Measurements from ENCODE around the gene CBX4. TPM values are rescaled to one million over a fixed set of nuclear protein-coding genes. Genes with fewer than 3 reads are reported as not detected.

The CBX4 gene
- total and polyA plus RNA-seq, 2 experiments from 2014 or later: 1.2 to 18.9 TPM

DNA sequence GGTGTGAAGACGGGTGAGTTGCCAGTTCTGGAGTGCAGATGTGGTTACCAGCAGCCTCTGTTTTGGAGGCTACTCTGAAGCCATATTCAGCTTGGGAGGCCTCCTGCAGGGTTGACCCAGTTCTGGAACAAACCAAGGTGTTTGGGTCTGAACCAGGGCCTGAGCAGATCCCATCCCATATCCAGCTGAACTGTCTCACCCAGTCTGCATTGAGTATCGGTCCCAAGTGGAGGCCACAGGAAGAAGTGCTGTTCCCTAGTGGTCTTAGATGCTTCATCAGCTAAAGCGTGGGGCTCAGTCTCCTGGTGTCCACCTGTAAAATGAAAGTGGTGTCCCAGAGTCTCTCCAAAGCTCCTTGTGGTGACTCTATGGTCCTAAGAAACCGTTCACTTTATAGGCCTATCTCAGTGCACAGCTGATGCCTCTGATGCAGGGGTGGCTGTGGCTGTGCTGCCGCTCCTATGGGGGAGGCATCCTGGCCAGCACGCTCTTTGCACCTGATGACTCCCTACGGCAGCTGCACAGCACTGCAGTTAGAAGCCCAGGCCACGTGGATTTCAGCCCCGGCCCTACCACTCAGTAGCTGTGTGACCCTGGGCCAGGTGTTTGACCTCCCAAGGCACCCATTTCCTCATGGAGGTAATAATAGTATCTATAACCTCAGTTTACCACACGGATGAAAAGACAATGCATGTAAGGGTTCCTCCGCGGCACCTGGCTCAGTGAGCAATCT is 21.0 kb downstream of the CBX4 start:
- no peaks in the 10 kb centered on the region for H3K36me3 ChIP-seq (ENCODE audit: low read depth)
- 75 to 81% methylated on average over 12 of the region's 12 CpGs for WGBS, 2 experiments (ENCODE audit: low coverage in 1 of 2, low lambda C conversion rate in 2 of 2, missing lambda C conversion rate in 2 of 2)
- no peaks in the 10 kb centered on the region for H4K20me1 ChIP-seq (ENCODE audit: insufficient read depth)
- H3K27me3 ChIP-seq (replicated peaks; ENCODE audit: insufficient read depth): peaks cover 45% of the 10 kb centered on the region
- no peak overlapping the region for H3K4me2 ChIP-seq (ENCODE audit: unreplicated experiment)
- no peak overlapping the region for H3K4me3 ChIP-seq
- H3K9ac ChIP-seq: no peak overlapping the region
- no peak for DNase-seq
- H3F3A ChIP-seq (ENCODE audit: insufficient read depth): no peaks in the 10 kb centered on the region
- H3K4me1 ChIP-seq (ENCODE audit: insufficient read depth): no peaks in the 10 kb centered on the region
- H3K9me3 ChIP-seq (ENCODE audit: low read depth): no peaks in the 10 kb centered on the region
- in situ Hi-C loops (cut with MboI): no loop called here
- H3K27ac ChIP-seq: no peak overlapping the region
- no peaks in the 10 kb centered on the region for H3K9me2 ChIP-seq (ENCODE audit: insufficient read depth)
- no peaks in the 10 kb centered on the region for H3K79me2 ChIP-seq (ENCODE audit: insufficient read depth)
- TF ChIP-seq EZH2phosphoT487 (IDR thresholded peaks at IDR 0.05; ENCODE audit: insufficient read depth, low read depth) (no peak), EZH2 (IDR thresholded peaks at IDR 0.05; ENCODE audit: insufficient read depth, poor library complexity, severe bottlenecking) (no peak)
- no peak overlapping the region for H2AFZ ChIP-seq

DNA sequence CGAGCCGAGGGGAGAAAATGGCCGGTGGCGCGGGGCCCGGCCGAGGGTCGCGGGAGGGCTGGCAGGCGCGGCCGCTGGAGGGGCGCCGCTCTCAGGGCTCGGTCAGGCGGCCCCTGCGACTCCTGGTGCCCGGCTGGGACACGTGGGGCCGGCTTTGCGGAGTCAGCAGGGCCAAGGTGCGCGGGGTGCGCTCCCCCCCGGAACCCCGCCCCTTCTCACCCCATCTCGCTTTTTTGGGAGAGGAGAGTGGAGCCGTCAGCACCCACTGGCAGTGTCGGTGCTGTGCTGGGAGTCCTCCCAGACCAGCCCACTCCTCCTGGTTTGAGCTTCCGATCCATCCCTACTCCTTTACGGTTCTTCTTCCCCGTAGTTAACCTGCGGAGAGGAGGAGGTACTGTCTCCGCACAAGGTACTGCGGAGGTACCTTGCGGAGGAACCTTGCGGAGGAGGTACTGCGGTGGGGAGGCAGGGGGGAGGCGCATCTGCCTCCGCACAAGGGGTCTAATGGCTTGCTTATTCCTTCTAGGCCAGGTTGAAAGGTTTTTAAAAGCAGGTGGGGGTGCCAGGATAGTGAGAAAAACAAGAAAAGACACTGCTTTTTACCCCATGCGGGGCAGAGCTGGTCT is 23.3 kb downstream of the CBX4 start:
- no peak for DNase-seq
- Histone ChIP-seq H4K20me1 (ENCODE audit: insufficient read depth) (no peaks in the 10 kb centered on the region), H3K9ac (no peak overlapping the region), H3K27ac (no peak overlapping the region), H3K36me3 (ENCODE audit: low read depth) (no peaks in the 10 kb centered on the region), H3K27me3 (replicated peaks; ENCODE audit: insufficient read depth) (peaks cover 65% of the 10 kb centered on the region), H3F3A (ENCODE audit: insufficient read depth) (no peaks in the 10 kb centered on the region), H3K9me3 (ENCODE audit: low read depth) (no peaks in the 10 kb centered on the region), H3K79me2 (ENCODE audit: insufficient read depth) (no peaks in the 10 kb centered on the region), H3K4me2 (ENCODE audit: unreplicated experiment) (no peak overlapping the region), H3K9me2 (ENCODE audit: insufficient read depth) (no peaks in the 10 kb centered on the region), H2AFZ (no peak overlapping the region), H3K4me1 (ENCODE audit: insufficient read depth) (no peaks in the 10 kb centered on the region), H3K4me3 (no peak overlapping the region)
- no peak for TF ChIP-seq EZH2 (IDR thresholded peaks at IDR 0.05; ENCODE audit: insufficient read depth, poor library complexity, severe bottlenecking)
- no peak for TF ChIP-seq EZH2phosphoT487 (IDR thresholded peaks at IDR 0.05; ENCODE audit: insufficient read depth, low read depth)
- in situ Hi-C loops (cut with MboI): no loop called here
- 68 to 80% methylated on average over 22 to 31 of the region's 41 CpGs for WGBS, 2 experiments (ENCODE audit: low coverage in 1 of 2, low lambda C conversion rate in 2 of 2, missing lambda C conversion rate in 2 of 2)

DNA sequence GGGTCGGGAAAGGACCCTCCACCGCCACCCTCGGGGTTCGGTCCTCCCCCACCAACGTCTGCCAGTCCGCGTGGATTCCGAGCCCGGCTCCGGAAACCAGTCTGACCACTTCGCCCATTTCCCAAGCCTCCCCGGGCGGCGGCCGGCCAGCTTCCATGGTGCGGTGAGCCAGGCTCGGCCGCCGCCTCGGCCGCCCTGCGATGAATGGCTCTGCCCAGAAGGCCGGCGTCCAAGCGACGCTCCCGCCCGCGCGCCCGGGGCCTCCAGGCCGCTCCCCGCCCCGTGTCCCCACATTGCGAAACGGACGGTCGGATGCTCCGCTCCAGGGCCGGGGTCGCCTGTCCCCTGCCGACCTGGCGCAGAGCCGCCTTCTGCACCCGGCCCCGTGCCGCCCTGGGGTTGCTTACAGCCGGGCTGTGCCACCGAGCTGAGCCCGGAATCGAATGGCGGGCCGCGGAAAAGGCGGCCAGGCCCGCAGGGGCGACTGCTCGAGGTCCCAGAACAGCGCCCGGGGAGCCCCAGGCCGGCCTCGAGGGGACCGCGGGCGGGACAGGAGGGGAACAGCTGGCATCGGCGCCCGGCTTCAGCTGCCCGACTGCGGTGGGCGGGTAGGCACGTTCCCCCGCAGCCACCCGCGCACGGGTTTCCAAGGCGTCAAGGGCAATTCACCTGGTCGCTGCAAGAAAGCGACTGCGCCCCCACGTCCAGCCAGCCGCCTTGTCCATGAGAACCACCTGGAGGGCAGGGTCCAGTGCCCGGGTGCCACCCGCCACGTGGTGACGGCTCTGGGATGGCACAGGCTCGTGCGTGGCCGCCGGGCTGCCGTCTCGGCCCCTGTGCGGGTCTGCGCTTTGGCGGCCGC is 24.0 kb downstream of the CBX4 start:
- TF ChIP-seq EZH2phosphoT487 (IDR thresholded peaks at IDR 0.05; ENCODE audit: insufficient read depth, low read depth): no peak
- TF ChIP-seq EZH2 (IDR thresholded peaks at IDR 0.05; ENCODE audit: insufficient read depth, poor library complexity, severe bottlenecking): no peak
- H3K36me3 ChIP-seq (ENCODE audit: low read depth): no peaks in the 10 kb centered on the region
- in situ Hi-C loops (cut with MboI): no loop called here
- peak overlapping the region; percentile 15 for H3K4me2 ChIP-seq (ENCODE audit: unreplicated experiment)
- H3K9ac ChIP-seq: no peak overlapping the region
- H3F3A ChIP-seq (ENCODE audit: insufficient read depth): no peaks in the 10 kb centered on the region
- H3K27ac ChIP-seq: no peak overlapping the region
- WGBS, 2 experiments (ENCODE audit: low coverage in 1 of 2, low lambda C conversion rate in 2 of 2, missing lambda C conversion rate in 2 of 2): 10 to 11% methylated on average over 55 to 87 of the region's 96 CpGs
- no peaks in the 10 kb centered on the region for H3K9me2 ChIP-seq (ENCODE audit: insufficient read depth)
- H3K79me2 ChIP-seq (ENCODE audit: insufficient read depth): no peaks in the 10 kb centered on the region
- H3K27me3 ChIP-seq (replicated peaks; ENCODE audit: insufficient read depth): peaks cover 71% of the 10 kb centered on the region
- no peaks in the 10 kb centered on the region for H4K20me1 ChIP-seq (ENCODE audit: insufficient read depth)
- DNase-seq: peak; percentile 79
- H2AFZ ChIP-seq: no peak overlapping the region
- H3K4me1 ChIP-seq (ENCODE audit: insufficient read depth): no peaks in the 10 kb centered on the region
- no peaks in the 10 kb centered on the region for H3K9me3 ChIP-seq (ENCODE audit: low read depth)
- H3K4me3 ChIP-seq: peak overlapping the region; percentile 50

DNA sequence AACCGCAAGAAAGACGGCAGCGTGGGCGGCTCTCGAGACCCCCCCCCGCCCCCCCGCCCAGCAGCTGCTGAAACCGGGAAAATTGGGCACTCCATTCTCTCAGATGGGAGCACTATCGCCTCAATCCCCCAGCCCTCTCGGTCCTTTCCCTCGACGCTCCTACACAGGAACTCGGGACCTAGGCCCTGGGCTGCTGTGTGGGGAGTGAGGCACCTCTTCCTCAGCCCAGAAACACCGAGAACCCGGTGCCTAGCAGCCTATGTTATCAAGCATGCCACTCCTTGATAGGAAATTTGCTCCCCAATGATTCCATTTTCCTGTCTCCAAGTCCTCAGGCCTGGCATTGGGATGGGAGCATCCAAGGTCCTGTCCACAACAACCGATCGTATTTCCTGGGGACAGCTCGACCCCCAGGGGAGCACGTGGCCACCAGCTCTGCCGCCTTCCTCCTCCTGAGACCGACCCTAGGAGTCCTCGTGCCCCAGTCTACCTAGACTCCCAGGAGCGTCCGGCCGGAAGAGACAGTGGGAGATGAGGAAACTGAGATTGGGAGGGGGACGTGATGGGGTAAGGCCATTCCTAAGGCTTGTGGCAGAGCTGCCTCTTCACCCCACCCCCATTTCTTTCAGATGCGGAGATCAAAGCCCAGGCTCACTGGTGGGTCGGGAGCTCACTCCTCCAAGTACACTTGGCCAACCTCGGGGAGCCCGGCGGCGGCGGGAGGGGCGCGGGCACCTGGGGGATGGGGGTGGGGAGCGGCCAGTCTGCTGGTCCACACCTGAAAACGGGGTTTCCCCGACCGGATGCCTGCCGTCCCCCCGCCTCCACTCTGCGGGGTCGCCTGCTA is 24.9 kb downstream of the CBX4 start:
- no peak overlapping the region for H2AFZ ChIP-seq
- peaks cover 73% of the 10 kb centered on the region for H3K27me3 ChIP-seq (replicated peaks; ENCODE audit: insufficient read depth)
- H3K27ac ChIP-seq: no peak overlapping the region
- H3K9ac ChIP-seq: no peak overlapping the region
- no peak overlapping the region for H3K4me3 ChIP-seq
- DNase-seq: no peak
- peak overlapping the region; percentile 15 for H3K4me2 ChIP-seq (ENCODE audit: unreplicated experiment)
- in situ Hi-C loops (cut with MboI): no loop called here
- H3K36me3 ChIP-seq (ENCODE audit: low read depth): no peaks in the 10 kb centered on the region
- TF ChIP-seq EZH2 (IDR thresholded peaks at IDR 0.05; ENCODE audit: insufficient read depth, poor library complexity, severe bottlenecking) (peak; percentile 73), EZH2phosphoT487 (IDR thresholded peaks at IDR 0.05; ENCODE audit: insufficient read depth, low read depth) (peak; percentile 47; the same call in 1 of the 2 replicates)
- no peaks in the 10 kb centered on the region for H3K9me2 ChIP-seq (ENCODE audit: insufficient read depth)
- no peaks in the 10 kb centered on the region for H4K20me1 ChIP-seq (ENCODE audit: insufficient read depth)
- 15 to 17% methylated on average over 36 to 41 of the region's 43 CpGs for WGBS, 2 experiments (ENCODE audit: low coverage in 1 of 2, low lambda C conversion rate in 2 of 2, missing lambda C conversion rate in 2 of 2)
- no peaks in the 10 kb centered on the region for H3K79me2 ChIP-seq (ENCODE audit: insufficient read depth)
- H3K4me1 ChIP-seq (ENCODE audit: insufficient read depth): no peaks in the 10 kb centered on the region
- H3K9me3 ChIP-seq (ENCODE audit: low read depth): no peaks in the 10 kb centered on the region
- no peaks in the 10 kb centered on the region for H3F3A ChIP-seq (ENCODE audit: insufficient read depth)

Data from GM23248 (cell line).